DOHH2 (cell line): ENCODE measurements around the gene TRIM24.

Experiments used
- H3F3A ChIP-seq: fragments of 200-600 bp; sonication (generic), shearing (Covaris generic); 2 replicates; pipeline ENCODE4 v1.6.0; 2016; ENCODE audit warnings: antibody characterized with exemption, mild to moderate bottlenecking; ENCODE audit not compliant: control insufficient read depth, insufficient read depth
- H3K27ac ChIP-seq: fragments of 200-600 bp; sonication (generic); 2 replicates; pipeline ENCODE4 v1.5.1; 2014; ENCODE audit warnings: low read depth, mild to moderate bottlenecking, low read length, moderate library complexity
- H3K27me3 ChIP-seq: fragments of 200-600 bp; sonication (generic); 2 replicates; pipeline ENCODE4 v1.6.1; 2014; ENCODE audit warnings: mild to moderate bottlenecking, low read length, mixed read lengths; ENCODE audit not compliant: control insufficient read depth
- H3K36me3 ChIP-seq: fragments of 200-600 bp; sonication (generic); 2 replicates; pipeline ENCODE4 v1.6.1; 2014; ENCODE audit warnings: mild to moderate bottlenecking, low read length, moderate library complexity, mixed read lengths; ENCODE audit not compliant: control insufficient read depth
- H3K4me1 ChIP-seq: fragments of 200-600 bp; sonication (generic); 2 replicates; pipeline ENCODE4 v1.6.1; 2014; ENCODE audit warnings: mild to moderate bottlenecking, low read length, mixed read lengths; ENCODE audit not compliant: control insufficient read depth
- H3K4me2 ChIP-seq: fragments of 200-600 bp; sonication (generic); 2 replicates; pipeline ENCODE4 v1.6.0; 2014; ENCODE audit warnings: mild to moderate bottlenecking, low read length, moderate library complexity
- H3K4me3 ChIP-seq: fragments of 200-600 bp; sonication (generic); 2 replicates; pipeline ENCODE4 v1.5.1; 2014; ENCODE audit warnings: mild to moderate bottlenecking, low read length, mixed read lengths
- H3K79me2 ChIP-seq: fragments of 200-600 bp; sonication (generic); 2 replicates; pipeline ENCODE4 v1.6.1; 2014; ENCODE audit warnings: mild to moderate bottlenecking, low read length, mixed read lengths; ENCODE audit not compliant: control insufficient read depth
- H3K9me2 ChIP-seq: fragments of 200-600 bp; sonication (generic); replicated peaks from 2 replicates; pipeline ENCODE4 v1.6.1; 2014; ENCODE audit warnings: mild to moderate bottlenecking, low read length, mixed read lengths; ENCODE audit not compliant: control insufficient read depth
- H3K9me3 ChIP-seq: fragments of 200-600 bp; sonication (generic); 2 replicates; pipeline ENCODE4 v1.6.1; 2014; ENCODE audit warnings: antibody characterized with exemption, low read length, mixed read lengths; ENCODE audit not compliant: control insufficient read depth, insufficient read depth
- H4K20me1 ChIP-seq: fragments of 200-600 bp; sonication (generic); 2 replicates; pipeline ENCODE4 v1.6.0; 2014; ENCODE audit warnings: low read depth, mild to moderate bottlenecking, antibody characterized with exemption, low read length, moderate library complexity; ENCODE audit not compliant: control insufficient read depth, insufficient read depth
- CTCF ChIP-seq: fragments of 200-600 bp; sonication (generic); IDR thresholded peaks from one replicate; pipeline ENCODE4 v1.5.1; 2014; ENCODE audit warnings: antibody characterized with exemption, mild to moderate bottlenecking, low read depth, low read length; ENCODE audit not compliant: poor library complexity, severe bottlenecking
- EZH2phosphoT487 ChIP-seq: fragments of 200-600 bp; sonication (generic); IDR thresholded peaks from 2 replicates; pipeline ENCODE4 v1.6.1; 2017; ENCODE audit warnings: borderline replicate concordance, mild to moderate bottlenecking, antibody characterized with exemption, low read length, moderate library complexity, mixed read lengths

The TRIM24 gene

GRCh38 chr7:138549082-138549481 is 89.0 kb downstream of the TRIM24 start:
- Histone ChIP-seq H3K27me3 (no peaks in the 10 kb centered on the region), H3K9me3 (no peaks in the 10 kb centered on the region), H3K4me2 (no peak overlapping the region), H3K36me3 (peaks cover 80% of the 10 kb centered on the region), H4K20me1 (no peaks in the 10 kb centered on the region), H3K27ac (no peak overlapping the region), H3F3A (no peaks in the 10 kb centered on the region), H3K4me3 (no peak overlapping the region), H3K9me2 (no peaks in the 10 kb centered on the region), H3K4me1 (no peaks in the 10 kb centered on the region), H3K79me2 (no peaks in the 10 kb centered on the region)
- TF ChIP-seq CTCF (no peak), EZH2phosphoT487 (no peak)

DNA sequence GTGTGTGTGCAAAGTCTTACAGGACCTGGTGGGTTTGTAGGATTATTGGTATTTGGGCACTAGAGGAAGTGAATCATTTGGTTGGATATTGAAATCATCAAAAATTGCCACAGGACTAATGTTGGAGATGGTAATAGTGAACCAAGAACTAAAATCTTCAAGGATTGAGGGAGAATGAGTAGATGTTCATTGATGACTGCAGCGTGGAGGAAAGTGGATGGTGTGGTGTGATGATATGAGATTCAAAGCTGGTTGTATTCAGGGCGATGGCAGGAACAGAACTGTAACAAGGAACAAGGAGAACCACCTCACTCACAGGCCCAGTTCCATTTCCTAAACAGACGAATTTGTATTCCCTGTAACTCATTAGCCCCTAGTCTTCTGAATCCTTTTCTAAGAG is 90.3 kb downstream of the TRIM24 start:
- peaks cover 76% of the 10 kb centered on the region for H3K36me3 ChIP-seq
- no peaks in the 10 kb centered on the region for H3K27me3 ChIP-seq
- no peak overlapping the region for H3K4me2 ChIP-seq
- H3K4me3 ChIP-seq: no peak overlapping the region
- no peak overlapping the region for H3K27ac ChIP-seq
- H3F3A ChIP-seq: no peaks in the 10 kb centered on the region
- H3K9me3 ChIP-seq: no peaks in the 10 kb centered on the region
- no peak for TF ChIP-seq EZH2phosphoT487
- no peak for TF ChIP-seq CTCF
- no peaks in the 10 kb centered on the region for H3K4me1 ChIP-seq
- no peaks in the 10 kb centered on the region for H4K20me1 ChIP-seq
- no peaks in the 10 kb centered on the region for H3K9me2 ChIP-seq
- no peaks in the 10 kb centered on the region for H3K79me2 ChIP-seq

- no peaks in the 10 kb centered on the region for H3F3A ChIP-seq
These were observed 91.0 kb downstream of the TRIM24 start for GRCh38 chr7:138551102-138551501.

More at GRCh38 chr7:138551102-138551501, 91.0 kb downstream of the TRIM24 start:
- H3K4me1 ChIP-seq: no peaks in the 10 kb centered on the region
- no peak for TF ChIP-seq EZH2phosphoT487
- no peak for TF ChIP-seq CTCF
- H3K4me3 ChIP-seq: no peak overlapping the region
- peaks cover 75% of the 10 kb centered on the region for H3K36me3 ChIP-seq
- no peaks in the 10 kb centered on the region for H3K9me2 ChIP-seq
- H4K20me1 ChIP-seq: no peaks in the 10 kb centered on the region
- no peak overlapping the region for H3K27ac ChIP-seq
- H3K9me3 ChIP-seq: peaks cover 3% of the 10 kb centered on the region; the same call in 1 of the 2 replicates
- H3K79me2 ChIP-seq: no peaks in the 10 kb centered on the region
- no peak overlapping the region for H3K4me2 ChIP-seq
- H3K27me3 ChIP-seq: no peaks in the 10 kb centered on the region
